PC-9 (cell line): ENCODE measurements around the gene SBK3. TPM values are rescaled to one million over a fixed set of nuclear protein-coding genes. Genes with fewer than 3 reads are reported as not detected.
"Not testable (repeated sequence)": the region's sequence is repeated elsewhere in the genome, so short reads cannot be mapped to it uniquely, and the experiment has no call there.

ENCODE experiments used
- BruUV-seq: library from RNA; stranded (reverse); fragments of 400-500 nt; replicated peaks from 2 replicates; lab custom pipeline; 2021; lab: Mats Ljungman, UMichigan
- CTCF ChIA-PET: fragments of 300-600 bp; sonication (Branson Sonifier 250); formaldehyde crosslinking; loops from one replicate; lab custom pipeline; 2022; ENCODE audit warnings: antibody characterized with exemption; lab: Charles Lee
- POLR2A ChIA-PET: fragments of 300-600 bp; sonication (Branson Sonifier 250); formaldehyde crosslinking; loops from one replicate; lab custom pipeline; 2022; ENCODE audit warnings: antibody characterized with exemption; ENCODE audit not compliant: unreplicated experiment; lab: Charles Lee
- DNase-seq, 2 experiments: peaks; one replicate each; pipeline versions ENCODE4 v3.0.0 to v3.0.0-alpha.2; 2015 to 2022; ENCODE audit warnings: mixed read lengths in 1 of 2
- H2AFZ ChIP-seq: fragments of 200-600 bp; sonication (generic); 2 replicates; pipeline ENCODE4 v1.8.1; 2017; ENCODE audit warnings: antibody characterized with exemption
- H3F3A ChIP-seq: fragments of 200-600 bp; sonication (generic); 2 replicates; pipeline ENCODE4 v1.8.1; 2017; ENCODE audit warnings: antibody characterized with exemption, mild to moderate bottlenecking, low read depth; ENCODE audit not compliant: insufficient read depth
- H3K27ac ChIP-seq: fragments of 200-600 bp; sonication (generic); 2 replicates; pipeline ENCODE4 v1.6.1; 2016; ENCODE audit warnings: mixed run types
- H3K27me3 ChIP-seq: fragments of 200-600 bp; sonication (generic); 2 replicates; pipeline ENCODE4 v1.6.1; 2016; ENCODE audit warnings: low read depth, mixed run types; ENCODE audit not compliant: insufficient read depth
- H3K36me3 ChIP-seq: fragments of 200-600 bp; sonication (generic); 2 replicates; pipeline ENCODE4 v1.6.1; 2016; ENCODE audit warnings: low read depth, mixed run types
- H3K4me1 ChIP-seq: fragments of 200-600 bp; sonication (generic); replicated peaks from 2 replicates; pipeline ENCODE4 v1.6.1; 2016; ENCODE audit warnings: mixed run types; ENCODE audit not compliant: insufficient read depth
- H3K4me2 ChIP-seq: fragments of 200-600 bp; sonication (generic); 2 replicates; pipeline ENCODE4 v1.6.1; 2017; ENCODE audit warnings: mixed run types
- H3K4me3 ChIP-seq: fragments of 200-600 bp; sonication (generic); 2 replicates; pipeline ENCODE4 v1.6.1; 2016; ENCODE audit warnings: mixed run types
- H3K79me2 ChIP-seq: fragments of 200-600 bp; sonication (generic); 2 replicates; pipeline ENCODE4 v1.6.1; 2017; ENCODE audit warnings: low read depth, mixed run types
- H3K9me2 ChIP-seq: fragments of 200-600 bp; sonication (generic); 2 replicates; pipeline ENCODE4 v1.8.1; 2017; ENCODE audit warnings: mild to moderate bottlenecking; ENCODE audit not compliant: insufficient read depth
- H3K9me3 ChIP-seq: fragments of 200-600 bp; sonication (generic); 2 replicates; pipeline ENCODE4 v1.8.1; 2016; ENCODE audit warnings: low read depth; ENCODE audit not compliant: insufficient read depth
- H4K20me1 ChIP-seq: fragments of 200-600 bp; sonication (generic); 2 replicates; pipeline ENCODE4 v1.8.1; 2017; ENCODE audit not compliant: insufficient read depth
- EZH2 ChIP-seq: fragments of 200-600 bp; sonication (generic); IDR thresholded peaks from 2 replicates; pipeline ENCODE4 v1.8.0; 2017; ENCODE audit warnings: antibody characterized with exemption, low read depth
- intact Hi-C: fragments of 100-400 bp; cut with micrococcal nuclease; formaldehyde crosslinking; loops from one replicate; pipeline ENCODE4 v1.10.0; 2022; ENCODE audit not compliant: unreplicated experiment
- total RNA-seq: library from RNA; stranded (reverse); gene quantifications from 2 replicates; pipeline ENCODE4 v1.2.3, GENCODE V29; 2021
- TF ChIP-seq, protein P1 (sequence below): fragments of 200-600 bp; sonication (generic); conservative IDR thresholded peaks from 2 replicates; pipeline ENCODE4 v1.6.1; 2017; ENCODE audit warnings: mixed run types, antibody characterized with exemption, mild to moderate bottlenecking, moderate library complexity

The SBK3 gene
- total RNA-seq, 1 experiment from 2014 or later = 41.4 TPM

GRCh38 chr19:55578031-55578760 lies 32.9 kb upstream of the SBK3 start:
- H3K9me3 ChIP-seq = no peaks in the 10 kb centered on the region
- no peak overlapping the region for H3K27ac ChIP-seq
- H3K79me2 ChIP-seq = peaks cover 18% of the 10 kb centered on the region
- no peak overlapping the region for H3K4me3 ChIP-seq
- no peak overlapping the region for H3K4me2 ChIP-seq
- no peak overlapping the region for H2AFZ ChIP-seq
- H4K20me1 ChIP-seq = peaks cover 7% of the 10 kb centered on the region; the same call in 1 of the 2 replicates
- H3K27me3 ChIP-seq = no peaks in the 10 kb centered on the region
- H3K36me3 ChIP-seq = peaks cover 9% of the 10 kb centered on the region; the same call in 1 of the 2 replicates
- DNase-seq = no peak
- POLR2A ChIA-PET = no interaction called here
- no peaks in the 10 kb centered on the region for H3K9me2 ChIP-seq
- CTCF ChIA-PET = no interaction called here
- 0 out of 2 replicates have a peak, but pooled peaks cover 3% of the 10 kb centered on the region for H3K4me1 ChIP-seq
- no TSS peak for BruUV-seq
- no peak for TF ChIP-seq EZH2
- TF ChIP-seq, protein P1, sequence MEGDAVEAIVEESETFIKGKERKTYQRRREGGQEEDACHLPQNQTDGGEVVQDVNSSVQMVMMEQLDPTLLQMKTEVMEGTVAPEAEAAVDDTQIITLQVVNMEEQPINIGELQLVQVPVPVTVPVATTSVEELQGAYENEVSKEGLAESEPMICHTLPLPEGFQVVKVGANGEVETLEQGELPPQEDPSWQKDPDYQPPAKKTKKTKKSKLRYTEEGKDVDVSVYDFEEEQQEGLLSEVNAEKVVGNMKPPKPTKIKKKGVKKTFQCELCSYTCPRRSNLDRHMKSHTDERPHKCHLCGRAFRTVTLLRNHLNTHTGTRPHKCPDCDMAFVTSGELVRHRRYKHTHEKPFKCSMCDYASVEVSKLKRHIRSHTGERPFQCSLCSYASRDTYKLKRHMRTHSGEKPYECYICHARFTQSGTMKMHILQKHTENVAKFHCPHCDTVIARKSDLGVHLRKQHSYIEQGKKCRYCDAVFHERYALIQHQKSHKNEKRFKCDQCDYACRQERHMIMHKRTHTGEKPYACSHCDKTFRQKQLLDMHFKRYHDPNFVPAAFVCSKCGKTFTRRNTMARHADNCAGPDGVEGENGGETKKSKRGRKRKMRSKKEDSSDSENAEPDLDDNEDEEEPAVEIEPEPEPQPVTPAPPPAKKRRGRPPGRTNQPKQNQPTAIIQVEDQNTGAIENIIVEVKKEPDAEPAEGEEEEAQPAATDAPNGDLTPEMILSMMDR = no peak
- intact Hi-C loops = no loop called here
- H3F3A ChIP-seq = peaks cover 40% of the 10 kb centered on the region; the same call in 1 of the 2 replicates

DNA sequence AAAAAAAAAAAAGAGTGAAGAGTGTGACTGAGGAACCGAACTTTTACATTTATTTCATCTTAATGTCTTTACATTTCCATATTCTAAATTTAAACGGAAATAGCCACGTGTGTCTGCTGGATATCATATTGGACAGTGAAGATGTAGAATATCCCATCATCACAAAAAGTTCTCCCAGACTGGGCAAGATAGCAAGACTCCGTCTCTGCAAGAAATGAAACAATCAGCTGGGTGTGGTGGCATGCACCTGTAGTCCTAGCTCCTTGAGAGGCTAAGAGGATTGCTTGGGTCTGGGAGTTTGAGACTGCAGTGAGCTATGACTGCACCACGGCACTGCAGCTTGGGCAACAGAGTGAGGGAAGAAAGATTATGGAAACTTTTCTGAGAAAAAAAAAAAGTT lies 31.4 kb upstream of the SBK3 start:
- no peaks in the 10 kb centered on the region for H3K27me3 ChIP-seq
- H3K79me2 ChIP-seq = peaks cover 18% of the 10 kb centered on the region
- H3K36me3 ChIP-seq = peaks cover 9% of the 10 kb centered on the region; the same call in 1 of the 2 replicates
- no peak for TF ChIP-seq EZH2
- TF ChIP-seq, protein P1 = no peak
- CTCF ChIA-PET = no interaction called here
- H3K9me2 ChIP-seq = no peaks in the 10 kb centered on the region
- H3K4me2 ChIP-seq = no peak overlapping the region
- no TSS peak for BruUV-seq
- H3K9me3 ChIP-seq = no peaks in the 10 kb centered on the region
- peaks cover 7% of the 10 kb centered on the region; the same call in 1 of the 2 replicates for H4K20me1 ChIP-seq
- intact Hi-C loops = no loop called here
- DNase-seq = no peak
- POLR2A ChIA-PET = interaction anchor here (0.9 kb wide), 1 partner anchor 249 kb away, joined by 7 read pairs; no protein-coding TSS in a partner anchor
- H3K27ac ChIP-seq = no peak overlapping the region
- peaks cover 34% of the 10 kb centered on the region; the same call in 1 of the 2 replicates for H3F3A ChIP-seq
- H3K4me1 ChIP-seq = 0 out of 2 replicates have a peak, but pooled peaks cover 3% of the 10 kb centered on the region
- H3K4me3 ChIP-seq = no peak overlapping the region
- H2AFZ ChIP-seq = no peak overlapping the region

DNA sequence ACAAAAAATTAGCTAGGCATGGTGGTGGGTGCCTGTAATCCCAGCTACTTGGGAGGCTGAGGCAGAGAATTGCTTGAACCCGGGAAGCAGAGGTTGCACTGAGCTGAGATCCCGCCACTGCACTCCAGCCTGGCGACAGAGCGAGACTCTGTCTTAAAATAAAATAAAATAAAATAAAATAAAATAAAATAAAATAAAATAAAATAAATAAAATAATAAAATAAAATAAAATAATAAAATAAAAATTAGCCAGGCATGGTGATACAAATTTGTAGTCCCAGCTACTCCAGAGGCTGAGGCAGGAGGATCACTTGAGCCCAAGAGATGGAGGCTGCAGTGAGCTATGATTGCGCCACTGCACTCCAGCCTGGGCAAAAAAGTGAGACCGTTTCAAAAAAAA lies 28.6 kb upstream of the SBK3 start:
- H3K9me2 ChIP-seq, DNase-seq, H2AFZ ChIP-seq, H3K36me3 ChIP-seq, H3K4me1 ChIP-seq, H4K20me1 ChIP-seq, H3K9me3 ChIP-seq, BruUV-seq, POLR2A ChIA-PET, H3K4me3 ChIP-seq, H3K4me2 ChIP-seq, CTCF ChIA-PET, H3K27ac ChIP-seq, H3K27me3 ChIP-seq, H3K79me2 ChIP-seq, intact Hi-C loops: not testable (repeated sequence)
- peaks cover 24% of the 10 kb centered on the region; the same call in 1 of the 2 replicates for H3F3A ChIP-seq

- H3K4me3 ChIP-seq, H3K27ac ChIP-seq, H3K4me1 ChIP-seq, POLR2A ChIA-PET, H4K20me1 ChIP-seq, H3K9me2 ChIP-seq, intact Hi-C loops, H3K27me3 ChIP-seq, H3K36me3 ChIP-seq, BruUV-seq, H3K4me2 ChIP-seq, CTCF ChIA-PET, H2AFZ ChIP-seq, H3K79me2 ChIP-seq, DNase-seq, H3K9me3 ChIP-seq, H3F3A ChIP-seq: not testable (repeated sequence)
Measured at GRCh38 chr19:55569477-55569876, 24.1 kb upstream of the SBK3 start.
